K562 (cell line): ENCODE results near the gene SEC22A. TPM values are rescaled to one million over a fixed set of nuclear protein-coding genes. Genes with fewer than 3 reads are reported as not detected.

Experiments used
- BDP1 ChIP-seq: IDR thresholded peaks from 3 replicates; pipeline ENCODE4 v1.6.1; 2011; ENCODE audit not compliant: insufficient read length, insufficient read depth
- C11orf30 ChIP-seq: fragments of 450-650 bp; IDR thresholded peaks from 2 replicates; pipeline ENCODE4 v1.6.1; 2016; ENCODE audit warnings: low read depth, mild to moderate bottlenecking
- DMBX1 ChIP-seq: fragments of 250-450 bp; sonication (Bioruptor Pico); IDR thresholded peaks from 2 replicates; pipeline ENCODE4 v1.8.0; 2022; ENCODE audit warnings: inconsistent platforms, mild to moderate bottlenecking, moderate library complexity, borderline replicate concordance
- ETV5 ChIP-seq: sonication (generic); formaldehyde crosslinking; IDR thresholded peaks from 2 replicates; pipeline ENCODE4 v1.4.0; 2020; ENCODE audit warnings: low read depth, mild to moderate bottlenecking, missing genetic modification reagents
- KLF16 ChIP-seq: IDR thresholded peaks from 2 replicates; pipeline ENCODE4 v1.6.1; 2016; ENCODE audit warnings: antibody characterized with exemption
- MIER1 ChIP-seq: fragments of 450-650 bp; IDR thresholded peaks from 2 replicates; pipeline ENCODE4 v1.6.1; 2016; ENCODE audit warnings: antibody characterized with exemption, mild to moderate bottlenecking, low read depth
- MTA2 ChIP-seq: fragments of 450-650 bp; IDR thresholded peaks from 2 replicates; pipeline ENCODE4 v1.6.1; 2016; ENCODE audit warnings: low read depth
- NR2C1 ChIP-seq, 2 experiments: fragments of 450-650 bp; IDR thresholded peaks; 2 replicates each; pipeline ENCODE4 v1.6.1; 2017; ENCODE audit warnings: mild to moderate bottlenecking in 2 of 2, antibody characterized with exemption in 1 of 2, inconsistent platforms in 1 of 2, missing compliant biosample characterization in 1 of 2, missing genetic modification characterization in 1 of 2
- RCOR1 ChIP-seq, 2 experiments: IDR thresholded peaks; 2 replicates each; pipeline ENCODE4 v1.6.1; 2012; ENCODE audit warnings: low read depth in 2 of 2, low read length in 2 of 2, borderline replicate concordance in 1 of 2, improper control_type of control experiment in 1 of 2
- SMAD4 ChIP-seq: fragments of 250-450 bp; sonication (Bioruptor Pico); conservative IDR thresholded peaks from 2 replicates; pipeline ENCODE4 v1.8.0; 2021; ENCODE audit warnings: inconsistent platforms, mild to moderate bottlenecking, moderate library complexity
- SMC3 ChIP-seq: conservative IDR thresholded peaks from 2 replicates; pipeline ENCODE4 v1.6.1; 2011; ENCODE audit warnings: low read depth, low read length, improper control_type of control experiment; ENCODE audit not compliant: insufficient read depth
- ZZZ3 ChIP-seq: fragments of 450-650 bp; IDR thresholded peaks from 2 replicates; pipeline ENCODE4 v1.6.1; 2016; ENCODE audit warnings: antibody characterized with exemption, mild to moderate bottlenecking, moderate library complexity
- polyA plus RNA-seq, 8 experiments: library from polyadenylated mRNA; depleted of rRNA in 4 of 8; stranded (reverse) in 5 of 8; unstranded in 3 of 8; fragments of >200 nt; fragmentation: Nextera tagmentation in 2 of 8; fragmentation: Illumina TruSeq in 1 of 8; extraction: Ambion mirVana in 2 of 8; extraction: Trizol in 1 of 8; gene quantifications; 2 replicates each; pipeline versions ENCODE4 v1.2.1 to v1.2.3, GENCODE V29; 2011 to 2014; ENCODE audit warnings: inconsistent platforms in 1 of 8, missing spikeins in 1 of 8
- total RNA-seq, 7 experiments: library from RNA; depleted of rRNA in 6 of 7; stranded (reverse); fragments of >200 nt in 6 of 7; fragmentation: Illumina TruSeq in 2 of 7; extraction: Trizol in 2 of 7; gene quantifications; 2 replicates each; pipeline versions ENCODE4 v1.2.1 to v1.2.3, GENCODE V29; 2011 to 2021; ENCODE audit warnings: low replicate concordance in 1 of 7
- TF ChIP-seq, protein P1 (sequence below): fragments of 450-650 bp; IDR thresholded peaks from 2 replicates; pipeline ENCODE4 v1.6.1; 2016; ENCODE audit warnings: missing biosample characterization, missing genetic modification characterization
- TF ChIP-seq, protein P2 (sequence below), 2 experiments: fragments of 450-650 bp; IDR thresholded peaks; 2 replicates each; pipeline ENCODE4 v1.6.1; 2018; ENCODE audit warnings: mild to moderate bottlenecking in 2 of 2, low read depth in 1 of 2; ENCODE audit not compliant: partially characterized antibody in 2 of 2
- TF ChIP-seq, protein P3 (sequence below): sonication (generic); formaldehyde crosslinking; IDR thresholded peaks from 2 replicates; pipeline ENCODE4 v1.8.0; 2022; ENCODE audit warnings: missing genetic modification reagents, mild to moderate bottlenecking, moderate library complexity, borderline replicate concordance
- TF ChIP-seq, protein P4 (sequence below): sonication (generic); formaldehyde crosslinking; IDR thresholded peaks from 2 replicates; pipeline ENCODE4 v1.8.0; 2022; ENCODE audit warnings: mild to moderate bottlenecking, low read depth, missing genetic modification reagents
- TF ChIP-seq, protein P5 (sequence below): sonication (generic); formaldehyde crosslinking; IDR thresholded peaks from 2 replicates; pipeline ENCODE4 v1.8.0; 2022; ENCODE audit warnings: mild to moderate bottlenecking, missing genetic modification reagents

SEC22A gene
- total and polyA plus RNA-seq, 9 of the 15 experiments (the other 6 are each of a cell fraction or from before 2014, with no cell fraction given) = 7.9 to 44.5 (median 20.5) TPM

DNA sequence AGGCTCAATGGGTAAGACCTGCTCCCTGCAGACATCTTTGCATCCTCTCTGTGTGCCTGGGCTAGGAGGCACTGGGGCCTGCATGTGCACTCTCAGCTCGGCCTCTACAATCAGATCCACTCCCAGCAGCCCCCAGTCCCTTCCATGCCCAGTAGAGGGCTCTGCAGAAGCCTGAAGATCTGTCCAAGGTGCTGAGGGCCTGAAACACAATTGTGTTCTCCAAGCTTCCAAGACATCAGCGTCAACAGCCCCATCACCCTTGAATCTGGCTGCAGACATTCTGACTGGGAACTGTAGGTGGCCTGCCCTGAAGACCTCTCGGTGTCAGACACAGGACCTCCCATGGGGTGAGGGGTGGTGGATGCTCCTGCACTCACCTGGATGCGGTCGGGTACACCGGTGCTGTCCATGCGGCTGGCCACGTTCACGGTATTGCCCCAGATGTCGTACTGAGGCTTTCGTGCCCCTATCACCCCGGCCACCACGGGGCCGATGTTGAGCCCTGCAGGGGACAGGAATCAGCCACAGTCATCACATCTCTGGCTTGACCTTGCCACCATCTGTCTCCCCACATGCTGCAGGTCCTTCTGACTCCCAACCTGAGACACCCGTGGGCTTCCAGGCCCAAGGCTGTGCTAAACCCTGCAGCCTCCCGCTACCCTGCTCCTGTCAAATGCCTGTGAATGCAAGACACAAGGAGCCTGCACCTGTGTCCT, 84.7 kb downstream of the SEC22A start (continued):
- TF ChIP-seq SMAD4 (CRISPR knock-in tag) (peak; percentile 22; the same call in 1 of the 2 replicates), RCOR1 (IDR thresholded peaks at IDR 0.05; ENCODE audit: borderline replicate concordance in 1 of 2, low read depth in 2 of 2, low read length in 2 of 2) (peak in 1 of 2 experiments; percentile 89; a peak in 2 of 4 replicates), MTA2 (no peak), SMC3 (peak; percentile 57), BDP1 (no peak), KLF16 (peak; percentile 45; the same call in 1 of the 2 replicates), C11orf30 (no peak), NR2C1 (IDR thresholded peaks at IDR 0.05) (no peak), NR2C1 (tag; IDR thresholded peaks at IDR 0.05) (0 out of 2 replicates have a peak, but pooled peaks have one; percentile 27), ETV5 (CRISPR knock-in tag) (no peak), DMBX1 (CRISPR knock-in tag) (peak; percentile 74; the same call in 1 of the 2 replicates), ZZZ3 (no peak), MIER1 (peak; percentile 97)
- TF ChIP-seq, protein P1, sequence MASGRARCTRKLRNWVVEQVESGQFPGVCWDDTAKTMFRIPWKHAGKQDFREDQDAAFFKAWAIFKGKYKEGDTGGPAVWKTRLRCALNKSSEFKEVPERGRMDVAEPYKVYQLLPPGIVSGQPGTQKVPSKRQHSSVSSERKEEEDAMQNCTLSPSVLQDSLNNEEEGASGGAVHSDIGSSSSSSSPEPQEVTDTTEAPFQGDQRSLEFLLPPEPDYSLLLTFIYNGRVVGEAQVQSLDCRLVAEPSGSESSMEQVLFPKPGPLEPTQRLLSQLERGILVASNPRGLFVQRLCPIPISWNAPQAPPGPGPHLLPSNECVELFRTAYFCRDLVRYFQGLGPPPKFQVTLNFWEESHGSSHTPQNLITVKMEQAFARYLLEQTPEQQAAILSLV = no peak
- TF ChIP-seq, protein P2, sequence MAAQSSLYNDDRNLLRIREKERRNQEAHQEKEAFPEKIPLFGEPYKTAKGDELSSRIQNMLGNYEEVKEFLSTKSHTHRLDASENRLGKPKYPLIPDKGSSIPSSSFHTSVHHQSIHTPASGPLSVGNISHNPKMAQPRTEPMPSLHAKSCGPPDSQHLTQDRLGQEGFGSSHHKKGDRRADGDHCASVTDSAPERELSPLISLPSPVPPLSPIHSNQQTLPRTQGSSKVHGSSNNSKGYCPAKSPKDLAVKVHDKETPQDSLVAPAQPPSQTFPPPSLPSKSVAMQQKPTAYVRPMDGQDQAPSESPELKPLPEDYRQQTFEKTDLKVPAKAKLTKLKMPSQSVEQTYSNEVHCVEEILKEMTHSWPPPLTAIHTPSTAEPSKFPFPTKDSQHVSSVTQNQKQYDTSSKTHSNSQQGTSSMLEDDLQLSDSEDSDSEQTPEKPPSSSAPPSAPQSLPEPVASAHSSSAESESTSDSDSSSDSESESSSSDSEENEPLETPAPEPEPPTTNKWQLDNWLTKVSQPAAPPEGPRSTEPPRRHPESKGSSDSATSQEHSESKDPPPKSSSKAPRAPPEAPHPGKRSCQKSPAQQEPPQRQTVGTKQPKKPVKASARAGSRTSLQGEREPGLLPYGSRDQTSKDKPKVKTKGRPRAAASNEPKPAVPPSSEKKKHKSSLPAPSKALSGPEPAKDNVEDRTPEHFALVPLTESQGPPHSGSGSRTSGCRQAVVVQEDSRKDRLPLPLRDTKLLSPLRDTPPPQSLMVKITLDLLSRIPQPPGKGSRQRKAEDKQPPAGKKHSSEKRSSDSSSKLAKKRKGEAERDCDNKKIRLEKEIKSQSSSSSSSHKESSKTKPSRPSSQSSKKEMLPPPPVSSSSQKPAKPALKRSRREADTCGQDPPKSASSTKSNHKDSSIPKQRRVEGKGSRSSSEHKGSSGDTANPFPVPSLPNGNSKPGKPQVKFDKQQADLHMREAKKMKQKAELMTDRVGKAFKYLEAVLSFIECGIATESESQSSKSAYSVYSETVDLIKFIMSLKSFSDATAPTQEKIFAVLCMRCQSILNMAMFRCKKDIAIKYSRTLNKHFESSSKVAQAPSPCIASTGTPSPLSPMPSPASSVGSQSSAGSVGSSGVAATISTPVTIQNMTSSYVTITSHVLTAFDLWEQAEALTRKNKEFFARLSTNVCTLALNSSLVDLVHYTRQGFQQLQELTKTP (IDR thresholded peaks at IDR 0.05; ENCODE audit: low read depth in 1 of 2, partially characterized antibody in 2 of 2) = peak in 1 of 2 experiments; percentile 88
- TF ChIP-seq, protein P3, sequence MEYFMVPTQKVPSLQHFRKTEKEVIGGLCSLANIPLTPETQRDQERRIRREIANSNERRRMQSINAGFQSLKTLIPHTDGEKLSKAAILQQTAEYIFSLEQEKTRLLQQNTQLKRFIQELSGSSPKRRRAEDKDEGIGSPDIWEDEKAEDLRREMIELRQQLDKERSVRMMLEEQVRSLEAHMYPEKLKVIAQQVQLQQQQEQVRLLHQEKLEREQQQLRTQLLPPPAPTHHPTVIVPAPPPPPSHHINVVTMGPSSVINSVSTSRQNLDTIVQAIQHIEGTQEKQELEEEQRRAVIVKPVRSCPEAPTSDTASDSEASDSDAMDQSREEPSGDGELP (CRISPR knock-in tag) = 0 out of 2 replicates have a peak, but pooled peaks have one; percentile 35
- TF ChIP-seq, protein P4, sequence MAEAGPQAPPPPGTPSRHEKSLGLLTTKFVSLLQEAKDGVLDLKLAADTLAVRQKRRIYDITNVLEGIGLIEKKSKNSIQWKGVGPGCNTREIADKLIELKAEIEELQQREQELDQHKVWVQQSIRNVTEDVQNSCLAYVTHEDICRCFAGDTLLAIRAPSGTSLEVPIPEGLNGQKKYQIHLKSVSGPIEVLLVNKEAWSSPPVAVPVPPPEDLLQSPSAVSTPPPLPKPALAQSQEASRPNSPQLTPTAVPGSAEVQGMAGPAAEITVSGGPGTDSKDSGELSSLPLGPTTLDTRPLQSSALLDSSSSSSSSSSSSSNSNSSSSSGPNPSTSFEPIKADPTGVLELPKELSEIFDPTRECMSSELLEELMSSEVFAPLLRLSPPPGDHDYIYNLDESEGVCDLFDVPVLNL (CRISPR knock-in tag) = 0 out of 2 replicates have a peak, but pooled peaks have one; percentile 33
- TF ChIP-seq, protein P5, sequence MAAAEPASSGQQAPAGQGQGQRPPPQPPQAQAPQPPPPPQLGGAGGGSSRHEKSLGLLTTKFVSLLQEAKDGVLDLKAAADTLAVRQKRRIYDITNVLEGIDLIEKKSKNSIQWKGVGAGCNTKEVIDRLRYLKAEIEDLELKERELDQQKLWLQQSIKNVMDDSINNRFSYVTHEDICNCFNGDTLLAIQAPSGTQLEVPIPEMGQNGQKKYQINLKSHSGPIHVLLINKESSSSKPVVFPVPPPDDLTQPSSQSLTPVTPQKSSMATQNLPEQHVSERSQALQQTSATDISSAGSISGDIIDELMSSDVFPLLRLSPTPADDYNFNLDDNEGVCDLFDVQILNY (CRISPR knock-in tag) = 0 out of 2 replicates have a peak, but pooled peaks have one; percentile 50
